Gastrocnemius medialis (tissue), 4 donors: ENCODE results near the gene TGM5.

Source experiments
- POLR2A ChIP-seq, 2 donors: fragments of 450-650 bp; IDR thresholded peaks; one replicate each; pipeline ENCODE4 v1.6.1; 2017; ENCODE audit warnings: antibody characterized with exemption in 2 of 2, mild to moderate bottlenecking in 2 of 2, moderate library complexity in 2 of 2
- TF ChIP-seq, protein P1 (sequence below), 5 experiments: fragments of 450-650 bp in 3 of 5; fragments of 200-600 bp in 2 of 5; sonication (generic) in 2 of 5; IDR thresholded peaks in 4 of 5; conservative IDR thresholded peaks in 1 of 5; 1 replicate in 4 of 5; 2 replicates in 1 of 5; pipeline ENCODE4 v1.5.1; 2016 to 2019; ENCODE audit warnings: antibody characterized with exemption in 5 of 5, mild to moderate bottlenecking in 3 of 5, moderate library complexity in 3 of 5

DNA sequence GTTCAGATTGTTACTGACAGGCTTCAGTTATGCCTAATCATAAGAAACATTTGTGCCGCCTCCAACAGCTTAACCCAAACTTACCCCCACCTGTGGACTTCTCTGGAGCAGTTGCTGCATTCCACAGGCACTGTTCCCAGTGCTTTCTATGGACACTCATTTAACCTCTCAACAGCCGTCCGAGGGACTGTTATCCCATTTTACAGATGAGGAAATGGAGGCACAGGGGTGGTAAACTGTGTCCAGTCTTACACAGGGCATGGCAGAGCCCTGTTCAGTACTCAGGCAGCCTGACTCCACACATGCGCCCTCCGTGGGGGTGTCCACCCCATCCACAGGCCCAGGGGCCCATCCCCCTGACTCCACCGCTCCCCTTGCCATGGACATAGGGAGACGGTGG, 14.3 kb upstream of the TGM5 start:
- TF ChIP-seq POLR2A (IDR thresholded peaks at IDR 0.05) = no peak
- TF ChIP-seq, protein P1, sequence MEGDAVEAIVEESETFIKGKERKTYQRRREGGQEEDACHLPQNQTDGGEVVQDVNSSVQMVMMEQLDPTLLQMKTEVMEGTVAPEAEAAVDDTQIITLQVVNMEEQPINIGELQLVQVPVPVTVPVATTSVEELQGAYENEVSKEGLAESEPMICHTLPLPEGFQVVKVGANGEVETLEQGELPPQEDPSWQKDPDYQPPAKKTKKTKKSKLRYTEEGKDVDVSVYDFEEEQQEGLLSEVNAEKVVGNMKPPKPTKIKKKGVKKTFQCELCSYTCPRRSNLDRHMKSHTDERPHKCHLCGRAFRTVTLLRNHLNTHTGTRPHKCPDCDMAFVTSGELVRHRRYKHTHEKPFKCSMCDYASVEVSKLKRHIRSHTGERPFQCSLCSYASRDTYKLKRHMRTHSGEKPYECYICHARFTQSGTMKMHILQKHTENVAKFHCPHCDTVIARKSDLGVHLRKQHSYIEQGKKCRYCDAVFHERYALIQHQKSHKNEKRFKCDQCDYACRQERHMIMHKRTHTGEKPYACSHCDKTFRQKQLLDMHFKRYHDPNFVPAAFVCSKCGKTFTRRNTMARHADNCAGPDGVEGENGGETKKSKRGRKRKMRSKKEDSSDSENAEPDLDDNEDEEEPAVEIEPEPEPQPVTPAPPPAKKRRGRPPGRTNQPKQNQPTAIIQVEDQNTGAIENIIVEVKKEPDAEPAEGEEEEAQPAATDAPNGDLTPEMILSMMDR (IDR thresholded peaks at IDR 0.05 in 4 of 5, conservative IDR thresholded peaks at IDR 0.05 in 1 of 5) = no peak
